Ascending aorta (tissue), 2 donors: ENCODE results near the gene CEACAM4. TPM values are rescaled to one million over a fixed set of nuclear protein-coding genes. Genes with fewer than 3 reads are reported as not detected.

Experiments used
- DNase-seq, 2 donors: peaks; one replicate each; pipeline ENCODE4 v3.0.0-alpha.2; 2019; ENCODE audit warnings: low spot score in 2 of 2
- H3K27ac ChIP-seq, 2 donors: fragments of 200-600 bp; sonication (generic); one replicate each; pipeline ENCODE4 v1.5.1; 2016 to 2017; ENCODE audit warnings: mild to moderate bottlenecking in 1 of 2
- H3K27me3 ChIP-seq: fragments of 200-600 bp; sonication (generic); one replicate; pipeline ENCODE4 v1.5.1; 2017
- H3K36me3 ChIP-seq, 2 donors: fragments of 200-600 bp; sonication (generic); one replicate each; pipeline ENCODE4 v1.5.1; 2016
- H3K4me1 ChIP-seq, 2 donors: fragments of 200-600 bp; sonication (generic); one replicate each; pipeline ENCODE4 v1.5.1; 2016 to 2017; ENCODE audit warnings: mild to moderate bottlenecking in 1 of 2
- H3K4me3 ChIP-seq, 2 donors: fragments of 200-600 bp; sonication (generic); one replicate each; pipeline ENCODE4 v1.5.1; 2016 to 2017; ENCODE audit warnings: mild to moderate bottlenecking in 1 of 2
- H3K9me3 ChIP-seq, 2 donors: fragments of 200-600 bp; sonication (generic); one replicate each; pipeline ENCODE4 v1.5.1; 2016
- CTCF ChIP-seq, 3 experiments: fragments of 200-600 bp in 2 of 3; fragments of 450-650 bp in 1 of 3; sonication (generic) in 2 of 3; IDR thresholded peaks; one replicate each; pipeline ENCODE4 v1.5.1; 2016 to 2019; ENCODE audit warnings: antibody characterized with exemption in 3 of 3, mild to moderate bottlenecking in 1 of 3, moderate library complexity in 1 of 3
- intact Hi-C: fragments of 100-400 bp; cut with DNase I; formaldehyde crosslinking; loops from one replicate; pipeline ENCODE4 v1.15.1; 2023
- total RNA-seq: library from RNA; depleted of rRNA; stranded (reverse); fragments of >200 nt; gene quantifications from one replicate; pipeline ENCODE4 v1.1.0, GENCODE V29; 2016

The CEACAM4 gene
- total RNA-seq, 1 donor from 2014 or later = not detected

GRCh38 chr19:41597600-41598041, 29.3 kb downstream of the CEACAM4 start:
- Histone ChIP-seq H3K9me3 (peaks cover 0 to 6% of the 10 kb centered on the region in 2 donors), H3K27me3 (no peaks in the 10 kb centered on the region), H3K4me3 (no peak overlapping the region), H3K36me3 (no peaks in the 10 kb centered on the region), H3K27ac (no peak overlapping the region), H3K4me1 (no peaks in the 10 kb centered on the region)
- DNase-seq = peak in 1 of 2 donors; percentile 83
- intact Hi-C loops = no loop called here
- TF ChIP-seq CTCF (IDR thresholded peaks at IDR 0.05) = peak; percentile 47 to 80 (median 78)

DNA sequence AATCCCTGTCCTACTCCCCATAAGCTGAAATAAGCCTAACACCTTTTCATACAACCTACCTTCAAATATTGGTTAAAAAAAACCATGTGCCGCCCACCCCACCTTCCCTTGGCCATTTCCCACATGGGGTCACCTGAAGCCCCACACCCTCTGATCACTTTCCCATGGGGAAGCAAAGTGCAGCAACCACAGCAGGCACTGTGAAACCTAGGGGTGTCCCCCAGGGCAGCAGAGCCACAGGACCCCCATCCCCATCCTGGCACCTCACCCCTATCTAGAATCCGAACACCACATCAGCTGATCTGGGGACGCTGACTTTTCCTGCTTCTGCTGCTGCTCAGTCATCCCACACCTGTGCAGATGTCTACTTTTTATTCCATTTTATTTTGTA, 31.0 kb downstream of the CEACAM4 start:
- no peak overlapping the region for H3K4me3 ChIP-seq
- no peak for TF ChIP-seq CTCF (IDR thresholded peaks at IDR 0.05)

DNA sequence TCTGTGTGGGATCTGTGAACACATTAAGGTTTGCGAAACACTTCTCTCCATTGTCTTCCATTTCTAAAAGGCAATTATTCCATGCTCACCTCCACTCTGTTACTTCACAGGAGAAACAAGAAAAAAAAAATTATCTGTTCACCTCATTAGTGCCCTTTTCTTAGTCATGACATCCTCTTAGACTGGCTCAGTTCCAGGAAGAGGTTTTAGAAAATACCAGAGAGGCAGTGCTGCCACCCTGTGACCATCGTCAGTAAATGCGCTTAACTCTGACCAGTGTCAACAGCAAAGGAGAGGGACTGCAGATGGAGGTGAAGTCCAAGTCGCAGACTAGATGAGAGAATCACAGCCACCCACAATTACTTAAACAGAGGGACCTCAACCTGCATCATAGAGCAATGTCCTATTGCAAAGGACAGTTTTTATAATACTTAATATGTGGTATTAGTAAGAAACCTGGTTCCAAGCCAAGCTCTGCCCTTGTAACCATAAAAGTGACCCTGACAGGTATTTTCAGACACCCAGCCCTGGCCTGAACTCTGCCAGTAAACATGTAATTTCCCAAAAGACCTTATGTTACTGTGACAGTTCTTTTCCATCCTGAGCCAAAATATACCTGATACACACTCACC, 31.5 kb downstream of the CEACAM4 start:
- no peak for DNase-seq
- Histone ChIP-seq H3K27me3 (no peaks in the 10 kb centered on the region), H3K4me1 (no peaks in the 10 kb centered on the region), H3K9me3 (peaks cover 0 to 6% of the 10 kb centered on the region in 2 donors), H3K4me3 (no peak overlapping the region), H3K27ac (no peak overlapping the region), H3K36me3 (no peaks in the 10 kb centered on the region)
- intact Hi-C loops = no loop called here
- TF ChIP-seq CTCF (IDR thresholded peaks at IDR 0.05) = peak in 2 of 3 experiments; percentile 7 to 38

More for the DNA sequence above, 31.0 kb downstream of the CEACAM4 start:
- Histone ChIP-seq H3K9me3 (peaks cover 0 to 6% of the 10 kb centered on the region in 2 donors), H3K4me1 (no peaks in the 10 kb centered on the region), H3K36me3 (no peaks in the 10 kb centered on the region), H3K27ac (no peak overlapping the region), H3K27me3 (no peaks in the 10 kb centered on the region)
- intact Hi-C loops = no loop called here
- DNase-seq = no peak

GRCh38 chr19:41591951-41592562, 34.8 kb downstream of the CEACAM4 start:
- peaks cover 0 to 6% of the 10 kb centered on the region in 2 donors for H3K9me3 ChIP-seq
- DNase-seq = no peak
- H3K4me1 ChIP-seq = no peaks in the 10 kb centered on the region
- H3K36me3 ChIP-seq = no peaks in the 10 kb centered on the region
- no peaks in the 10 kb centered on the region for H3K27me3 ChIP-seq
- no peak for TF ChIP-seq CTCF (IDR thresholded peaks at IDR 0.05)
- H3K27ac ChIP-seq = no peak overlapping the region
- intact Hi-C loops = no loop called here
- no peak overlapping the region for H3K4me3 ChIP-seq

DNA sequence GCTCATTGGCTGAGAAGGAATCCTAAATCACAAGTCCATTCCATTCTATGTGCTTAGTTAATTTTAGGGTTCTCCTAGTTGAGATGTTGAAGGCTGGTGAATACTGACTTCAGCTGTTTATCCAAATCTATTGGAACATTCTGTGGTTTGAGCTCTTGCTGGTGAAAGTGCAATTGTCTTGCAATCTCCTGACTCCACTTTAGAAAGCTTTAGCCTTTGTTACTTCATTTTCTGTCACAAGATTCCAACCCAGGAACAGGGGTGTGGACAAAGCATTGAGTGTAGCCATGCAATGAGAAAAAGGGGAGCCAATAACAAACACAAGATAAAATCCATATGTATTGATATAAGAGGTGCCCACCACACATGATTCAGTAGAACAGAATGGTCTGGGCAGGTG, 35.9 kb downstream of the CEACAM4 start:
- no peak for DNase-seq
- Histone ChIP-seq H3K27me3 (no peaks in the 10 kb centered on the region), H3K9me3 (peaks cover 0 to 6% of the 10 kb centered on the region in 2 donors), H3K27ac (no peak overlapping the region), H3K36me3 (no peaks in the 10 kb centered on the region), H3K4me3 (no peak overlapping the region), H3K4me1 (no peaks in the 10 kb centered on the region)
- no peak for TF ChIP-seq CTCF (IDR thresholded peaks at IDR 0.05)
- intact Hi-C loops = no loop called here
